Stimulated activated CD4-positive, alpha-beta T cell treated with anti-CD3 and anti-CD28 coated beads, Interleukin-15, amount 100 ng/mL, for 24 hours (primary cell): ENCODE measurements around the gene TOPAZ1.
A peak's percentile ranks its signal among the peaks of the same experiment; 100 is the strongest.

Experiments
- DNase-seq: peaks from one replicate; pipeline ENCODE4 v3.0.0-alpha.2; 2020

Gene TOPAZ1

DNA sequence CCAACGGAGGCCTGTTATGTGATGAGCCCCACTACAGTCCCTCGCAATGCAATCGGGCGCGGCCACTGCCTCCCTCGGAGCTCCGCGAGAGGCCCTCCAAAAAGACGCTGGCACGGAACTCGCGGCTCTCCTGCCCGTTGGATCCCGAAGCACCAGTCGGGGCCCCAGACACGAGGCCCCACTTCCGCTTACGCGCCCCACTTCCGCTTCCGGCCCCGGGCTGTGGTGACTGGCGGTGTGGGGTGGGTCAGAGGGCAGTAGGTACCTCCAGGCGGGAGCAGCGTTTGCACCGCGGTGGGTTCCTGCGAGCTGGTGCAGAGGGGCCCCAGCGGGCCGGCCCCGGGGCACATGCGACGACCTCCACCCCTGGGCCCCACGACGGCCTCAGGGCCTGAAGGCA lies at the start of gene TOPAZ1:
TOPAZ1 (plus strand) TSS at position 181 of the 400 bp plus-strand sequence; CDS start at position 349, 168 bp downstream.
- DNase-seq, result no peak

DNA sequence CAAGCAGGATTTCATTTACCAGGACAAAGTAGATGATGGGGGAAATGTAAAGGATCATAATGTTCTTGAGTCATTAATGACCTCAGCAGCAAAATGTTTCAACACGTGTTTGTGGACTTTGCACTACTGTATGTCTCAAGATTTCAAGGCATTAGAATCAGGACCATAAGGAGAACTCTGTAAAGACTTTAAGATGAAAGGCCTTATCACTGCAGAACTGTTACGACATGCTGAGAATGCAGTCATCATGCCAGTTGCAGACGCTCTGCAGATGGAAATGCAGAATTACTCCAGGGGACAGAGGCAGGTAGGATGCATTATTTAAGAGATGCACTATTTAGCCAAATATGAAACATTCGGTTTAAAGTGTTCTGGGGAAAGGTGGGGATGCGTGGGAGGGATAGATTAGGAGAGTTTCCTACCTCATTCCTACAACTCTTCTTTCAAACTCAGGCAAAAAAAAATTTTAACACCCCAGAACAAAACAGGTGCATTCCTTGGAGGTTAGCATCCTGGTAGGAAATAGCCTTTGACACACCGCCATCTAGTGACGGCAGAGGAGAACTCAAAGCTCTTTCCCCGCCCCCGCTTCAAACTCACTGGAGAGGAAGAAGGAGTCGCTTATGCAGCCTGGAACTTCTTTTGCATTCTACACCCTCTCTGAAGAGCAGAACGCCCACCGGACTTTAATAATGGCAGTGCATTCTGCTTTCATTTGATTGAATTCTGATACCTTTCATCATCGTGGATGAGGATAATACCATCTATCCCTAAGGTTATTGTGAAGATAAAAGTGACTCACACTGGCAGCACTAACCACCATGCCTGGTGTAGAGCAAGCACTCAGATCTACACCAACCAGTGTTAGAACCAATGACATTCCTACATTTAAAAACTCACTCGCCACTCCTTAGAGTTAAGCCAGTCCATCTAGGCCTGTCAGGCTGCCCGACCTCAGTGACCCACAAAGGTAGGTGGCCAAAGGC lies 43.1 kb upstream of the TOPAZ1 start:
- DNase-seq, result peak; percentile 77

- DNase-seq, result no peak
These were observed 35.4 kb upstream of the TOPAZ1 start for GRCh38 chr3:44206261-44206660.

DNA sequence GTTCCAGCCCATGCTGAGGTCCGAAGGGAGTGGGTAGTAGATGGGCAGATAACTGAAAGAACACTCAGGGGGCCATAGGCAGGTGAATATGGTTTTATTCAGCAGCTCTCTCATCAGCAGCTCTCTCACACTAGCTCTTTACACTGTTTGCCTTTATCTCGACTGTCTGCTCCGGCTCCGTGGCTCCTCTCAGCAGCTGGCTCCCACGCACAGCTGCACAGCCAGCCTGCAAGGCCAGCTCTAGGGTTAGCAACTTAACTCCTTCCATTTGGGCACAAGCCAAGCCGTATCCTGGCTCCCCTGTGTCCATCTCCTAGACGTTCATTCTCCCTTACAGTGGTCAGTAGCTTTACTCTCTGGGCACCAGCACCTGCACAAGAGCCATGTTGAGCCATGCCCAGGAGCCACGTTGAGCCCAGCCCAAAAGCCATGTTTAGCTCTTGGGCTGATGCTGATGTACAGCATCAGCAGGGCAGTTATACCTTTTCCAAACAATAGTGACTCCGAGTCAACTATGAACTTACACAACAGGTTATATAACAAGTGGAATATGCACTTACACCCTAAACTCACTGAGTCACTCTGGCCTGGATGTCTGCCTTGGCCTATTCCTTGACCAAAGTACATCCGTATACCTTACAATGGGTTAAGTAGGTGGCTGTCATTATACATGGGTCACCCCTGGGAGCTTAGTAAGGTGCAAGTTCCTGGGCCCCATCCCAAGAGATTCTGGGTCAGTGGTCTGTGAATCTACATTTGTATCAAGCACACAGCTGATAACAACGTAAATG lies 34.6 kb upstream of the TOPAZ1 start:
- DNase-seq, result no peak

DNA sequence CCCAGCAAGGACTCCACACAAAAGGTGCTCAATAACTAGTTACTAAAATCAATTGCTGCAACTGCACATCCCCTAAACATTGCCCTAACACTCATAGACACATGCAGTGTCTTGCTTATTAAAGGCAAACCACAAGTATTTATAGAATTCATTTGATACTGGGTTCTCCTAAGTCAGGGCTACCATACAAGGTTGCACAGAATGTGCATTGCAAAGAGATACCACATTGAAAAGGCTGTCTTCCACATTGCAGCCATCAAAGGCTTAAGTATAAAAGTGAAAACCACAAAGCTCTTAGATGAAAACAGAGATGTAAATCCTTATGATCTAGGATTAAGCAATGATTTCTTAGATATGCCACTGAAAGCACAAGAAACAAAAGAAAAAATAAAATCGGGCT lies 33.6 kb upstream of the TOPAZ1 start:
- DNase-seq, result no peak

GRCh38 chr3:44208568-44208967 lies 33.1 kb upstream of the TOPAZ1 start:
- no peak for DNase-seq

GRCh38 chr3:44210967-44211366 lies 30.7 kb upstream of the TOPAZ1 start:
- DNase-seq, result no peak

GRCh38 chr3:44222337-44222736 lies 19.3 kb upstream of the TOPAZ1 start:
- no peak for DNase-seq

DNA sequence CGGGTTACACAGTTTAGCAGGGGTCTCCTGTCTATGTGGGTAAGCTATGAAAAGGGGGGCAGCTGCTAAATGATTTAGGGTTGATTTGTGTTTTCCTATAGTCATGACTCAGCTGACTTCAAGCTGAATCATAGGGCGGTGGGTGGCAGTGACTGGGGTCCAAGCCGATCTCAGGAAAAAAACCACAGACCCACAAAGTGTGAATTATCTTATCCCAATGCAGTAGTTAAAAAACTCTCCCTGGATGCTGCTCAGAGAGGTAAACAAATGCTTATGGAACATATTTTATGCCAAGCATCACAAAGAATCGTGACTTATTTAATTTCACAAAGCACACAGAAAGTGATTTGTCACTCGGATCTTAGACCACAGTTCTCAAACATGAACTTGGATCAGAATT lies 18.4 kb upstream of the TOPAZ1 start:
- DNase-seq, result no peak

DNA sequence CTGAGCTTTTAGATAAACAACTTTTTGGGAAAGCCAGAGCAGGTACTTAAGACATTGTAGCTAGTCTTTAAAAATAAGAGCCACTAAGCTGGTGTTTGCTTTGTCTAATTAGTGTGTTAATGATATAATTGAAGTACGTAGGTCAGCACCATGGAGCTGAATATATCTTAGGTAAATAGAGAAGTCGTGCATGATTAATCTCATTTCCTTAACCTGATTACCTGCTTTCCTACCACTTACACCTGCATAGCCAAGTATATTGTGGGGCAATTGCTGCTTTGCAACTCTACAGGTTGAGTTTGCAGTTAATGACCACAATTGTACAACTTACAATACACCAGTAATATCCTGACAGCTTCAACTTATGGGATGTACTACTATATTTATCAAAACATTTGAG lies 17.6 kb upstream of the TOPAZ1 start:
- DNase-seq, result no peak

GRCh38 chr3:44226573-44226972 lies 15.1 kb upstream of the TOPAZ1 start:
- DNase-seq, result no peak

GRCh38 chr3:44227632-44228031 lies 14.1 kb upstream of the TOPAZ1 start:
- no peak for DNase-seq

GRCh38 chr3:44228900-44229299 lies 12.8 kb upstream of the TOPAZ1 start:
- no peak for DNase-seq

DNA sequence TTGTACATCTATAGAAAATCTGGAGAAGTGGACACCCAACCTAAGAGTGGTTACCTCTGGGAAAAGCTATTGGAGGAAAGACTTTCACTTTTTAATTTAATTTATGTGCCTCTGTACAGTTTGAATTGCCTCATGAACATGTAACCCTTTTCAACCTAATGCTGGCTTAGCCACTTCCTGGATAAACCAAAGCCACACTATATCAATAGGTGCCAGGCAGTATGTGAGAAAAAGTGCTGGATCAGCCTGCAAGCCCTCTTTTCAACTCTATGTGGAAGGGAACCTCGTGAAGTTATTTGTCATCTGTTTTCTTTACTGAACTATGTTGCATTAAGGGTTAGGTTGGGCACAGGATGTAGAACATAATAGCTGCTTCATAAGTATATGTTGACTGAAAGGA lies 9.3 kb upstream of the TOPAZ1 start:
- DNase-seq, result no peak

GRCh38 chr3:44234648-44235268 lies 6.9 kb upstream of the TOPAZ1 start:
- DNase-seq, result no peak

GRCh38 chr3:44235604-44236484 lies 5.8 kb upstream of the TOPAZ1 start:
- peak; percentile 57 for DNase-seq

DNA sequence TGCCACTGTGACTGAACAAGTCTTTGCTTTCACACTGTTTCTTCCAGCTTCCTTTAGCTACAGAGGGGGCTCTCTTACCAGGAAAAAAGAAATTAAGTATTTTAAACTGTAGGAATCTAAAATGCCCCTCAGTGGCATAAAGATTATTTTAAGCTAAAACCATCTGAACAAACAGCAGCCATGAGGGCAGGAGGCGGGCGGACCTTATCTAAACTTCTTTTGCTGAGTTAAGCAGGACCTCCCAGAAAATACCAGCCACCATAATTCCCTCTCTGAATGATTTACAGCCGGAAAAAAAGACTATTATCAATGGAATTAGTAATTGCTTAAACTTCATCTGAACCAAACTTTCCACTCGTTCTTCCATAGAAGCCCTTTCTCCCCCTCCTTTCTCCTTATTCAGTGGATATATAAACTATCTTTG lies 5.2 kb upstream of the TOPAZ1 start:
- DNase-seq, result no peak

DNA sequence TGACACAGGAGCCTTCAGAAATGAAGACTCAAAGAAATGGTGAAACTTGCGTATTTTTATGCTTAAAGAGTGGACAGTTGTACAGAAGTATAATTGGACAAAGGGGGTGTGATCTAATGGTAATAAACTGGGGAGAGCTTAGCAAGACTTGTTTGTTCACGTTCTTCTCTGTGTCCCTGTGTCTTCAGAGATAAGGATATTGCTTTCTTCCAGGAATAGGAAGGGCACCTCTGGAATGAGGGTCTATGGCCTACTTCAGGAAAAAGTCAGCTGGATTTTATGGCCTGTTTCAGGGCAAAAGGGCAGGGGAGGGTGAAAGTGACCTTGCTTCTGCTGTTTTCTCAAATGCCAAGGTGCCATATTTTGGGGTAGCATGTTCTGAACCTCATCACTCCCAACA lies 4.5 kb upstream of the TOPAZ1 start:
- DNase-seq, result no peak

DNA sequence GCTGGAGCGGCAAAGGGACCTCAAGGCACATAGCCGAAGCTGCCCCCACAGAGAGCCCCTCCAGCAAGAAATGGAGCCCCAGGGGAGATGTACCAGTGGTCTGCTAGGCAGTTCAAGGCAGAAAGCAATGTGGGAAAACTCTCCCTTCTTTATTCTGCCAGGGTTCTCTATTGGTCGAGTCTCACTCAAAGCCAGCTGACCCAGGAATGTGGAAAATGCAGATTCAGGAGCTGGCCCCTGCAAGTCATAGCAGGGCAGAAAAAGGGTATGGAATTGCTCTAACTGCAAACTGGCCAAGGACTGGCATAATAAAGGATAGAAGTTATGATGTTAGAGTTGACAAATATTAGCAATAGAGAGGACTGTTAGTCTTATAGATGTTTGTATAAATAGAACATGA lies 4.0 kb upstream of the TOPAZ1 start:
- no peak for DNase-seq

- DNase-seq, result no peak
These were observed 2.8 kb upstream of the TOPAZ1 start for GRCh38 chr3:44238889-44239288.

- DNase-seq, result no peak
These were observed 1.6 kb upstream of the TOPAZ1 start for GRCh38 chr3:44240061-44240460.

DNA sequence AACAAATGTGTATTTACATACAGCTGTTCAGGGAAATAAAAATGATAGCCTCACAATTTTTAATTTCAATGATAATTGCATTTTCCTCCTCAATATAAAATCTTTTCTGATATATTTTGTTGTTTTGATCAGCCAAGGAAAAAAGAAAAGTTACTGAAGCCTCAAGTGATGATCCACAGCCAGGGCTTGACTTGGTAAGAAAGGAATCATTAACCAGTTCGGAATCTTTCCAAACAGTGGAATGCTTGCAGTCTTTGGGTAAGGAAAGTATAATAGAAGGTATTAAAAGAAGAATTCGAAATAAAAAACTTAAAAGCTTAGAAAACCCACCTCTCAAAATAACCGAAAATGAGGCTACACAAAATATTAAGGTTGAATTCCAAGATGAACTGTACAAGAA lies 1.0 kb downstream of the TOPAZ1 start:
- no peak for DNase-seq
